AG10803 (cell line): Measurements from ENCODE around the gene ZKSCAN1.
"Not testable (repeated sequence)": the region's sequence is repeated elsewhere in the genome, so short reads cannot be mapped to it uniquely, and the experiment has no call there.

Experiments
- DNase-seq: peaks from one replicate; pipeline ENCODE4 v3.0.0; 2010; ENCODE audit warnings: low read depth
- H3K4me3 ChIP-seq: 2 replicates; pipeline ENCODE4 v1.5.1; 2011; ENCODE audit warnings: mild to moderate bottlenecking, low read length, control low read depth
- TF ChIP-seq, protein P1 (sequence below): conservative IDR thresholded peaks from 2 replicates; pipeline ENCODE4 v1.5.1; 2011; ENCODE audit warnings: mild to moderate bottlenecking, low read length, control low read depth, inconsistent platforms

The ZKSCAN1 gene

DNA sequence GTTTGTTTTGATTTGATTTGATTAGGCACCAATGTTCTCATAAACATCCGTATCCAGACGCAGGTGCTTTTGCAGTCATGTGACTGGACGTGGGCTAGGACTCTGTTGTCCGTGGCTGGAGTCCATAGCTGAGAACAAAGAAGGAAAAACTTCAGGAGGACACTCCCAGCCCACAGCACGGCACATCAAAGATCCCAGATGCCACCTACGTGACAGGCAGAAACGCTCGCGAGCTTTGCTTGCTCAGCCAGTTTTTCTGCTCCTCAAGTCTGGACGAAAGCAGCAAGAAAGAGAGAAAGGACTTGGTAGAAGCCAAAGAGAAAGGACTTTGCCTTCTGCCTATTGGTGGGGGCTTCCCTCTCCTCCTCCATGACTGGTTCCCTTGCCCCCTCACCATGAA, 6.9 kb upstream of the ZKSCAN1 start:
- H3K4me3 ChIP-seq, result no peak overlapping the region
- TF ChIP-seq, protein P1, sequence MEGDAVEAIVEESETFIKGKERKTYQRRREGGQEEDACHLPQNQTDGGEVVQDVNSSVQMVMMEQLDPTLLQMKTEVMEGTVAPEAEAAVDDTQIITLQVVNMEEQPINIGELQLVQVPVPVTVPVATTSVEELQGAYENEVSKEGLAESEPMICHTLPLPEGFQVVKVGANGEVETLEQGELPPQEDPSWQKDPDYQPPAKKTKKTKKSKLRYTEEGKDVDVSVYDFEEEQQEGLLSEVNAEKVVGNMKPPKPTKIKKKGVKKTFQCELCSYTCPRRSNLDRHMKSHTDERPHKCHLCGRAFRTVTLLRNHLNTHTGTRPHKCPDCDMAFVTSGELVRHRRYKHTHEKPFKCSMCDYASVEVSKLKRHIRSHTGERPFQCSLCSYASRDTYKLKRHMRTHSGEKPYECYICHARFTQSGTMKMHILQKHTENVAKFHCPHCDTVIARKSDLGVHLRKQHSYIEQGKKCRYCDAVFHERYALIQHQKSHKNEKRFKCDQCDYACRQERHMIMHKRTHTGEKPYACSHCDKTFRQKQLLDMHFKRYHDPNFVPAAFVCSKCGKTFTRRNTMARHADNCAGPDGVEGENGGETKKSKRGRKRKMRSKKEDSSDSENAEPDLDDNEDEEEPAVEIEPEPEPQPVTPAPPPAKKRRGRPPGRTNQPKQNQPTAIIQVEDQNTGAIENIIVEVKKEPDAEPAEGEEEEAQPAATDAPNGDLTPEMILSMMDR, result no peak
- no peak for DNase-seq

DNA sequence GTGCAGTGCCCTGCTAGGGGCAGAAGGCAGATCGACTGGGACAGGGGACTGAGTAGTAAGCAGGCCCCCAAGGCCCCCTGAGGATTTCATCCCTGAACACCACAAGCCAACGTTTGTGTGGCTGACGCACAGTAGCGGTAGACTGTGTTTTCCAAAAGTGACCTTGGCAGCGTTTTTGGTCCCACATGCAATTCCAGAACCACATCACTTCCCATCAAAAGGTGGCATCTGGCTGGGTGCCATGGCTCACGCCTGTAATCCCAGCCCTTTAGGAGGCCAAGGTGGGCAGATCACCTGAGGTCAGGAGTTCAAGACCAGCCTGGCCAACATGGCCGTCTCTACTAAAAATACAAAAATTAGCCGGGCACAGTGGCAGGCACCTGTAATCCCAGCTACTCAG, 5.4 kb upstream of the ZKSCAN1 start:
- not testable (repeated sequence) for H3K4me3 ChIP-seq, DNase-seq

DNA sequence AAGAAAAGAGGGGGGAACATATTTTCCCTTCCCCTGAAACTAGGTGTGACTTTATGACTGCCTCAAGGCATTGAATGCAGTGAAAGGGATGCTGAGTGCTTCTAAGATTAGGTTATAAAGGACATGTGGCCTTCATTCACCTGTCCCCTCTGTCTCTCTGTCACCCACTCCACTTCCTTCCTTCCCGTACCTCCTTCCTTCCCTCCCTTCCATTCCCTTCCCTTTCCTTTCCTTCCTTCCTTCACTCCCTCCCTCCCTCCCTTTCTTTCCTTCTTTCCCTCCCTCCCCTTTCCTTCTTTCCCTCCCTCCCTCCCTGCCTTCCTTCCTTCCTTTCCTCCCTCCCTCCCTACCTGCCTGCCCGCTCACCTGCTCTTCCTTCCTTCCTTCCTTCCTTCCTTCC, 4.5 kb upstream of the ZKSCAN1 start:
- DNase-seq, result no peak
- TF ChIP-seq, protein P1, result no peak
- no peak overlapping the region for H3K4me3 ChIP-seq

DNA sequence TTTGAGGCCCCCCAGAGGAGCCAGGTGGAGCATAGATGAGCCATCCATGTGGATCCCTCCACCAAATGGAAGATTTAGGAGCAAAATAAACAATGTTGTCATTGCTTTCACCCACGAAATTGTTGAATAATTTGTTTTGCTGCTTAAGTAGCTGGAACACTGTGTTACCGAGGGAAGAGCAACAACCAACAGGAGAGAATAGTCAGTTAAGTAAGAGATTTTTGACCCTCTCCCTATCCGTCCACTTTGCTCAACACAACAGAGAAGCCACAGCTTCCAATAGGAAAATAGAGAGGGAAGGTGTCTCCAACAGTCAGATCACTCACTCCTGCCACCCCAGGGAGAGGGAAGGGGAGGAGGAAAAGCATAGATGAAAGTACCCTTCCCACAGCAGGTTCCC, 3.9 kb upstream of the ZKSCAN1 start:
- TF ChIP-seq, protein P1, result no peak
- H3K4me3 ChIP-seq, result no peak overlapping the region
- no peak for DNase-seq

DNA sequence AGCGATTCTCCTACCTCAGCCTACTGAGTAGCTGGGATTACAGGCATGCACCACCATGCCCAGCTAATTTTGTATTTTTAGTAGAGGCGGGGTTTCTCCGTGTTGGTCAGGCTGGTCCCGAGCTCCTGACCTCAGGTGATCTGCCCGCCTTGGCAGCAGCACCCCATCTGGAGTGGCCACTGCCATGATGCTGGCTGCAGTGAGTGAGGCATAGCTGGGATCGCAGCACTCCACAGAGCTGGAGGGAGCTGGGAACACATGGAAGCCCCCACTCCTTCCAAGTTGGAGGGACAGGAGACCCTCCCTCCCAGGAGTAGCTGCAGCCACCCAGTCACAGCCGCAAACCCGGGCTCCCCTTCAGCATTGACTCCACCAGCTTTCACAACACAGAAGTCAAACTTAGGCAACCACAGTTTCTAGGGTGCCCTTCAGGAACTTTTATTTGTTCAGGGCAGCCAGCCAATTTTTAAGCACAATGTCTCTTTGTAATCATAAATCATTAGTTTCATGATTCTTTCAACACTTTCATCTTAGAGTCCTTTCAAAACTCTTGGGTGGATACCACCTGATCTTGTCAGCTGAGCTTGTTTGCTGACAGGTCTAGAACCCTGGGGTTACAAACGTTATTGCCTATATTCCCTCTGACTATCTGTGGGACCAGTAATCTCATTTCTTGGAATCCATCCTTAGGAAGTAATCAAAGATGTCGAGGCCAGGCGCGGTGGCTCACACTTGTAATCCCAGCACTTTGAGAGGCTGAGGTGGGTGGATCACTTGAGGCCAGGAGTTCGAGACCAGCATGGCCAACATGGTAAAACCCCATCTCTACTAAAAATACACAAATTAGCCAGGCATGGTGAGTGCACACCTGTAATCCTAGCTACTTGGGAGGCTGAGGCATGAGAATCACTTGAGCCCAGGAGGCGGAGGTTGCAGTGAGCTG, 2.7 kb upstream of the ZKSCAN1 start:
- DNase-seq, H3K4me3 ChIP-seq: not testable (repeated sequence)

DNA sequence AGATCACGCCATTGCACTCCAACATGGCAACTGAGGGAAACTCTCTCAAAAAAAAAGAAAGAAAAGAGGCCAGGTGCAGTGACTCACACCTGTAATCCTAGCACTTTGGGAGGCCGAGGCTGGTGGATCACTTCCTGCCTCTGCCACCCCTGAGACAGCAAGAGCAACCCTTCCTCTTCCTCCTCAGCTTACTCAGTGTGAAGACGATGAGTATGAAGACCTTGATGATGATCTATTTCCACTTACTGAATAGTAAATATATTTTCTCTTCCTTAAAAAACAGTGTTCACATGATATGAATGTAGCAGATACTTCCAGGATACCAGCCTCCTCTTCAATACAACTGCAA, 2.1 kb upstream of the ZKSCAN1 start:
- H3K4me3 ChIP-seq, result no peak overlapping the region
- DNase-seq, result no peak
- TF ChIP-seq, protein P1, result no peak

DNA sequence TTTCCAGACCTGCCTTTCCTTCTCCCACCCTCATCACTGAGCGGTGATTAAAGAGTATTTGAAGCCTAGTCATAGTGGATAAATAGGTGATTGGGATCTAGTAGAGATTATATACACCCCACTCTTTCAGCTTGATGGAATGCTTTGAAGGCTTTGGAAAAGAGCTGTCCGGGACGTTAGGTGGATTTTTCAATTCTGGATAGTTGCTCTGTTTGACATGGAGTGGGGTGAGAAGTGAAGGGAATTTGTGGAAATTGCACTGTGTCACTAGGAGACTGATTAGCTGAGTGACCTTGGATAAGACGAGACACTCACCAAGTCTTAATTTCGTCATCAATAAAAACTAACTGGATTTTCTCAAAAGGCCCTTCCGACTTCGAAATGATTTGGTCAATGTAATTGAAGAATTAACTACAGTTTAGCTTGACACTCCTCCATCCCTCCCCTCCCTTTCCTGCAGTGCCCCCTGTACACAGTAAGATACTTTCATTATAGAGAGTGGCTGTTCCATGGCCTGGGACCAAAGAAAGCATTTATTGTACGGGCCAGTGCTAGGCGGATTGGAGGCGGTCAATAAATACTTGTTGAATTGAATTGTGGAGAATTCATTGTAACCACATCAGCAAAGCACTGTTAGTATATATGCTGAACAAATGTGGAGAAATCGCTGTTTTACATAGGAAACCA, 962 bp downstream of the ZKSCAN1 start:
- DNase-seq, result no peak
- TF ChIP-seq, protein P1, result no peak
- H3K4me3 ChIP-seq, result peak overlapping the region; percentile 92

DNA sequence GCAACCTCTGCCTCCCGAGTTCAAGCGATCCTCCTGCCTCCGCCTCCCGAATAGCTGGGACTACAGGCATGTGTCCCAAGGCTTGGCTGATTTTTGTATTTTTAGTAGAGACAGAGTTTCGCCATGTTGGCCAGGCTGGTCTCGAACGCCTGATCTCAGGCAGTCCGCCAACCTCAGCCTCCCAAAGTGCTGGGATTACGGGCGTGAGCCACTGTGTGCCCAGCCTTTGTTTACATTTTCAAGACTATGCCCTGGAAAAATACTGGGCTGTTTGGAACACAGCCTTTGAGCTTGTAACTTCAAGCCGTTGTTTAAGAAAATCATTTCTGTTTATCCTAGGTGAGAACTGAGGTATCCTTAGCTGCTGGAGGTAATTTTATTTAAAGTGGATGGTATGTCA, 1.9 kb downstream of the ZKSCAN1 start:
- DNase-seq, result no peak
- TF ChIP-seq, protein P1, result no peak
- no peak overlapping the region for H3K4me3 ChIP-seq
